OCI-LY1 (cell line): ENCODE measurements around the gene GNG12.

ENCODE experiments used
- H2AFZ ChIP-seq: fragments of 200-600 bp; sonication (generic), shearing (Covaris generic); 2 replicates; pipeline ENCODE4 v1.6.0; 2014; ENCODE audit warnings: antibody characterized with exemption, mild to moderate bottlenecking, low read length
- H3F3A ChIP-seq: fragments of 200-600 bp; sonication (generic), shearing (Covaris generic); 2 replicates; pipeline ENCODE4 v1.6.0; 2014; ENCODE audit warnings: mild to moderate bottlenecking, antibody characterized with exemption, low read length, moderate library complexity; ENCODE audit not compliant: insufficient read depth
- H3K27ac ChIP-seq: fragments of 200-600 bp; sonication (generic); 2 replicates; pipeline ENCODE4 v1.5.1; 2014; ENCODE audit warnings: low read length, mixed run types, mild to moderate bottlenecking, low read depth; ENCODE audit not compliant: poor library complexity, severe bottlenecking
- H3K27me3 ChIP-seq: fragments of 200-600 bp; sonication (generic); 2 replicates; pipeline ENCODE4 v1.6.0; 2014; ENCODE audit warnings: antibody characterized with exemption, mild to moderate bottlenecking, low read length, moderate library complexity; ENCODE audit not compliant: insufficient read depth
- H3K36me3 ChIP-seq: fragments of 200-600 bp; sonication (generic); 2 replicates; pipeline ENCODE4 v1.6.1; 2014; ENCODE audit warnings: mild to moderate bottlenecking, antibody characterized with exemption, low read length, moderate library complexity, mixed read lengths; ENCODE audit not compliant: insufficient read depth
- H3K4me1 ChIP-seq: fragments of 200-600 bp; sonication (generic); 2 replicates; pipeline ENCODE4 v1.5.1; 2014; ENCODE audit warnings: mild to moderate bottlenecking, low read length, moderate library complexity; ENCODE audit not compliant: insufficient read depth, severe bottlenecking
- H3K4me2 ChIP-seq: fragments of 200-600 bp; sonication (generic), shearing (Covaris generic); 2 replicates; pipeline ENCODE4 v1.6.1; 2014; ENCODE audit warnings: low read length
- H3K4me3 ChIP-seq: fragments of 200-600 bp; sonication (generic); 2 replicates; pipeline ENCODE4 v1.5.1; 2014; ENCODE audit warnings: low read length, low read depth, mild to moderate bottlenecking, mixed read lengths; ENCODE audit not compliant: poor library complexity, severe bottlenecking
- H3K79me2 ChIP-seq: fragments of 200-600 bp; shearing (Covaris generic); 2 replicates; pipeline ENCODE4 v1.6.1; 2016; ENCODE audit warnings: mixed run types, low read length, mixed read lengths; ENCODE audit not compliant: insufficient read depth
- H3K9ac ChIP-seq: fragments of 200-600 bp; sonication (generic), shearing (Covaris generic); 2 replicates; pipeline ENCODE4 v1.6.1; 2014; ENCODE audit warnings: mild to moderate bottlenecking, low read length, mixed read lengths
- H3K9me2 ChIP-seq: fragments of 200-600 bp; sonication (generic), shearing (Covaris generic); 2 replicates; pipeline ENCODE4 v1.6.1; 2014; ENCODE audit warnings: low read depth, mild to moderate bottlenecking, low read length, mixed read lengths
- H3K9me3 ChIP-seq: fragments of 200-600 bp; shearing (Covaris generic); 2 replicates; pipeline ENCODE4 v1.6.1; 2014; ENCODE audit warnings: low read length, mixed read lengths
- H4K20me1 ChIP-seq: fragments of 200-600 bp; sonication (generic), shearing (Covaris generic); 2 replicates; pipeline ENCODE4 v1.6.0; 2016; ENCODE audit warnings: mild to moderate bottlenecking, low read length; ENCODE audit not compliant: insufficient read depth
- CTCF ChIP-seq: fragments of 200-600 bp; sonication (generic), shearing (Covaris generic); IDR thresholded peaks from 2 replicates; pipeline ENCODE4 v1.5.1; 2017; ENCODE audit warnings: mild to moderate bottlenecking, antibody characterized with exemption, low read length, moderate library complexity, mixed read lengths
- EZH2 ChIP-seq: fragments of 200-600 bp; sonication (generic), shearing (Covaris generic); IDR thresholded peaks from 2 replicates; pipeline ENCODE4 v1.8.0; 2017; ENCODE audit warnings: borderline replicate concordance, mixed run types, mild to moderate bottlenecking, antibody characterized with exemption, low read length, moderate library complexity, mixed read lengths

GNG12 gene

GRCh38 chr1:67738401-67738800 is 94.9 kb downstream of the GNG12 start:
- peak overlapping the region; percentile 98 for H3K27ac ChIP-seq
- H3K4me1 ChIP-seq, result peaks cover 87% of the 10 kb centered on the region
- H3K4me2 ChIP-seq, result no peak overlapping the region

GRCh38 chr1:67737875-67738274 is 95.4 kb downstream of the GNG12 start:
- TF ChIP-seq EZH2, result no peak
- no peaks in the 10 kb centered on the region for H3K27me3 ChIP-seq
- no peak overlapping the region for H3K9ac ChIP-seq
- no peak overlapping the region for H2AFZ ChIP-seq
- H3K27ac ChIP-seq, result peak overlapping the region; percentile 98
- no peak overlapping the region for H3K4me3 ChIP-seq
- H4K20me1 ChIP-seq, result no peaks in the 10 kb centered on the region
- no peaks in the 10 kb centered on the region for H3K79me2 ChIP-seq
- no peaks in the 10 kb centered on the region for H3F3A ChIP-seq
- no peaks in the 10 kb centered on the region for H3K36me3 ChIP-seq
- H3K9me3 ChIP-seq, result no peaks in the 10 kb centered on the region
- H3K4me1 ChIP-seq, result peaks cover 87% of the 10 kb centered on the region
- no peaks in the 10 kb centered on the region for H3K9me2 ChIP-seq
- no peak overlapping the region for H3K4me2 ChIP-seq

More at GRCh38 chr1:67738401-67738800, 94.9 kb downstream of the GNG12 start:
- no peaks in the 10 kb centered on the region for H3K9me2 ChIP-seq
- no peaks in the 10 kb centered on the region for H3K36me3 ChIP-seq
- no peak overlapping the region for H3K4me3 ChIP-seq
- no peaks in the 10 kb centered on the region for H3K9me3 ChIP-seq
- no peaks in the 10 kb centered on the region for H3K27me3 ChIP-seq
- no peak overlapping the region for H3K9ac ChIP-seq
- no peaks in the 10 kb centered on the region for H3F3A ChIP-seq
- no peaks in the 10 kb centered on the region for H3K79me2 ChIP-seq
- no peak for TF ChIP-seq CTCF
- TF ChIP-seq EZH2, result no peak
- no peaks in the 10 kb centered on the region for H4K20me1 ChIP-seq
- H2AFZ ChIP-seq, result no peak overlapping the region

- Histone ChIP-seq H3K36me3 (no peaks in the 10 kb centered on the region), H3K4me2 (peak overlapping the region; percentile 80), H3K27ac (peak overlapping the region; percentile 98), H3K9me3 (no peaks in the 10 kb centered on the region), H2AFZ (no peak overlapping the region), H4K20me1 (no peaks in the 10 kb centered on the region), H3K27me3 (no peaks in the 10 kb centered on the region), H3K4me3 (peak overlapping the region; percentile 55), H3K79me2 (no peaks in the 10 kb centered on the region), H3K9ac (peak overlapping the region; percentile 74), H3K9me2 (no peaks in the 10 kb centered on the region), H3F3A (no peaks in the 10 kb centered on the region), H3K4me1 (peaks cover 87% of the 10 kb centered on the region)
- no peak for TF ChIP-seq CTCF
These were observed 96.5 kb downstream of the GNG12 start for GRCh38 chr1:67736750-67737149.

GRCh38 chr1:67735806-67736627 is 97.2 kb downstream of the GNG12 start:
- Histone ChIP-seq H3F3A (no peaks in the 10 kb centered on the region), H3K79me2 (no peaks in the 10 kb centered on the region), H3K36me3 (no peaks in the 10 kb centered on the region), H3K4me3 (peak overlapping the region; percentile 55), H3K4me1 (peaks cover 87% of the 10 kb centered on the region), H3K4me2 (peak overlapping the region; percentile 80), H3K9ac (peak overlapping the region; percentile 74), H3K9me2 (no peaks in the 10 kb centered on the region), H3K27ac (peak overlapping the region; percentile 98), H3K9me3 (no peaks in the 10 kb centered on the region), H2AFZ (no peak overlapping the region), H4K20me1 (no peaks in the 10 kb centered on the region), H3K27me3 (no peaks in the 10 kb centered on the region)
- TF ChIP-seq CTCF (no peak), EZH2 (no peak)
